Hepatocyte (in vitro differentiated cells): Measurements from ENCODE around the gene LMX1B. TPM values are rescaled to one million over a fixed set of nuclear protein-coding genes. Genes with fewer than 3 reads are reported as not detected.

Source experiments
- DNase-seq: peaks from one replicate; pipeline ENCODE4 v3.0.0-alpha.2; 2016; ENCODE audit warnings: low spot score
- H2AFZ ChIP-seq: fragments of 200-600 bp; sonication (generic); 2 replicates; pipeline ENCODE4 v1.6.0; 2016; ENCODE audit warnings: antibody characterized with exemption, mild to moderate bottlenecking
- H3K27ac ChIP-seq: fragments of 200-600 bp; sonication (generic); 2 replicates; pipeline ENCODE4 v1.5.1; 2016; ENCODE audit warnings: mild to moderate bottlenecking
- H3K27me3 ChIP-seq: fragments of 200-600 bp; sonication (generic); 2 replicates; pipeline ENCODE4 v1.6.1; 2016
- H3K36me3 ChIP-seq: fragments of 200-600 bp; sonication (generic); replicated peaks from 2 replicates; pipeline ENCODE4 v1.5.1; 2016; ENCODE audit warnings: low read depth; ENCODE audit not compliant: insufficient read depth
- H3K4me1 ChIP-seq: fragments of 200-600 bp; sonication (generic); 2 replicates; pipeline ENCODE4 v1.5.1; 2016; ENCODE audit warnings: mild to moderate bottlenecking, moderate library complexity; ENCODE audit not compliant: insufficient read depth
- H3K4me2 ChIP-seq: fragments of 200-600 bp; sonication (generic); 2 replicates; pipeline ENCODE4 v1.6.0; 2016
- H3K4me3 ChIP-seq: fragments of 200-600 bp; sonication (generic); 2 replicates; pipeline ENCODE4 v1.5.1; 2016; ENCODE audit warnings: mild to moderate bottlenecking
- H3K79me2 ChIP-seq: fragments of 200-600 bp; sonication (generic); 2 replicates; pipeline ENCODE4 v1.6.0; 2017; ENCODE audit warnings: mild to moderate bottlenecking
- H3K9me2 ChIP-seq: fragments of 200-600 bp; sonication (generic); replicated peaks from 2 replicates; pipeline ENCODE4 v1.6.0; 2017; ENCODE audit warnings: mild to moderate bottlenecking; ENCODE audit not compliant: insufficient read depth
- H3K9me3 ChIP-seq: fragments of 200-600 bp; sonication (generic); 2 replicates; pipeline ENCODE4 v1.5.1; 2016; ENCODE audit warnings: low read depth, mild to moderate bottlenecking
- H4K20me1 ChIP-seq: fragments of 200-600 bp; sonication (generic); 2 replicates; pipeline ENCODE4 v1.6.0; 2016; ENCODE audit warnings: mild to moderate bottlenecking; ENCODE audit not compliant: insufficient read depth, poor library complexity, severe bottlenecking
- EZH2 ChIP-seq: fragments of 200-600 bp; sonication (generic); IDR thresholded peaks from 2 replicates; pipeline ENCODE4 v1.6.1; 2016; ENCODE audit warnings: antibody characterized with exemption, mild to moderate bottlenecking, borderline replicate concordance
- EZH2phosphoT487 ChIP-seq: fragments of 200-600 bp; sonication (generic); IDR thresholded peaks from one replicate; pipeline ENCODE4 v1.6.1; 2018; ENCODE audit warnings: antibody characterized with exemption, mild to moderate bottlenecking, low read depth, moderate library complexity; ENCODE audit not compliant: unreplicated experiment, severe bottlenecking
- WGBS: methylation state at CpG from one replicate; pipeline ENCODE4 v1.1.6; 2016; ENCODE audit warnings: low lambda C conversion rate; ENCODE audit errors: missing lambda C conversion rate; 5-methylcytosine and 5-hydroxymethylcytosine counted together
- polyA plus RNA-seq: library from polyadenylated mRNA; unstranded; fragments of >200 nt; fragmentation: Nextera tagmentation; extraction: Ambion mirVana; gene quantifications from 2 replicates; pipeline ENCODE4 v1.2.1, GENCODE V29; 2016
- total RNA-seq: library from RNA; depleted of rRNA; stranded (reverse); fragments of >200 nt; gene quantifications from 2 replicates; pipeline ENCODE4 v1.2.3, GENCODE V29; 2014
- TF ChIP-seq, protein P1 (sequence below): fragments of 200-600 bp; sonication (generic); IDR thresholded peaks from 2 replicates; pipeline ENCODE4 v1.5.1; 2016; ENCODE audit warnings: antibody characterized with exemption, mild to moderate bottlenecking; ENCODE audit not compliant: poor library complexity

The LMX1B gene
- total and polyA plus RNA-seq, 2 experiments from 2014 or later: 0.16 TPM; not detected in 1

DNA sequence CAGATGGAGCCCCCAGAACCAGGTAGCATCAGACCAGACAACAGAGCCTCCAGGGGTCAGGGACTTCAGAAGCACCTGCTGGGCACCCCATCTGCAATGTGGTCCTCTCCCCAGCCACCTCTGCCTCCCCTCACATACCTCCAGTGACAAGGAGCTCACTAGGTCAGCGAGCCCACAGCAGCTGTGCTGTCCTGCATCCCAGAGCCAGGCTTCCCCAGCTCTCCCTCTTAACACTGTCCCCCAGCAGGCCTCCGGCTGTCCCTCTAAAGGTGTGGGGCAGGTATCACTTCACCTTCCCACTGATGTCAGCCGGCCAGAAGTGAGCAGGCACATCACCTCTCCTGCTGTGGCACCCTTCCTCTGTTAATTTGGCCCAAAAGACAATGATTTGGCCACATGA, 83.6 kb downstream of the LMX1B start:
- Histone ChIP-seq H3K27me3 (no peaks in the 10 kb centered on the region), H3K4me3 (no peak overlapping the region), H3K27ac (no peak overlapping the region), H4K20me1 (no peaks in the 10 kb centered on the region), H2AFZ (no peak overlapping the region), H3K9me3 (no peaks in the 10 kb centered on the region), H3K4me2 (no peak overlapping the region), H3K4me1 (no peaks in the 10 kb centered on the region), H3K36me3 (no peaks in the 10 kb centered on the region), H3K9me2 (no peaks in the 10 kb centered on the region), H3K79me2 (no peaks in the 10 kb centered on the region)
- 73% methylated on average over 3 of the region's 3 CpGs for WGBS
- no peak for DNase-seq
- TF ChIP-seq EZH2phosphoT487 (no peak), EZH2 (no peak)
- TF ChIP-seq, protein P1, sequence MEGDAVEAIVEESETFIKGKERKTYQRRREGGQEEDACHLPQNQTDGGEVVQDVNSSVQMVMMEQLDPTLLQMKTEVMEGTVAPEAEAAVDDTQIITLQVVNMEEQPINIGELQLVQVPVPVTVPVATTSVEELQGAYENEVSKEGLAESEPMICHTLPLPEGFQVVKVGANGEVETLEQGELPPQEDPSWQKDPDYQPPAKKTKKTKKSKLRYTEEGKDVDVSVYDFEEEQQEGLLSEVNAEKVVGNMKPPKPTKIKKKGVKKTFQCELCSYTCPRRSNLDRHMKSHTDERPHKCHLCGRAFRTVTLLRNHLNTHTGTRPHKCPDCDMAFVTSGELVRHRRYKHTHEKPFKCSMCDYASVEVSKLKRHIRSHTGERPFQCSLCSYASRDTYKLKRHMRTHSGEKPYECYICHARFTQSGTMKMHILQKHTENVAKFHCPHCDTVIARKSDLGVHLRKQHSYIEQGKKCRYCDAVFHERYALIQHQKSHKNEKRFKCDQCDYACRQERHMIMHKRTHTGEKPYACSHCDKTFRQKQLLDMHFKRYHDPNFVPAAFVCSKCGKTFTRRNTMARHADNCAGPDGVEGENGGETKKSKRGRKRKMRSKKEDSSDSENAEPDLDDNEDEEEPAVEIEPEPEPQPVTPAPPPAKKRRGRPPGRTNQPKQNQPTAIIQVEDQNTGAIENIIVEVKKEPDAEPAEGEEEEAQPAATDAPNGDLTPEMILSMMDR: no peak

DNA sequence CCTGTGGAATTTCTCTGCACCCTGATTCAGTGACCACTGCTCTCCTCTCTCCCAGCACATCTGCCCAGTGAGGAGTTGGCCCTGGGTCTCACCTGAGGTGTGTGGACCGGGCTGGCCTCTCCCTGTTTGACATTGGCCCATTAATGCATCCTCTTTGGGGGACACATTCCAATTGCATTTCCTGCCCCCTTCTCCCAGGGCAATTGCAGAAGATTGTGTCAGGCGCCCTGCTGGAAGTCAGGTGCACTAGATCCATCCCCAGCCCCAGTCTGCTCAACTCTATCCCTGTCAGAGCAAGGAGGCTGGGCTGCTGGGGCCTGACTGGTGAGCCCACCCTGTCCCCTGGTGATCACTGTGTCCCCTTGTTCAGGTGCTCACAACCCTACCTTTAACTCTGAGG, 84.5 kb downstream of the LMX1B start:
- Histone ChIP-seq H3K27ac (no peak overlapping the region), H3K27me3 (no peaks in the 10 kb centered on the region)

DNA sequence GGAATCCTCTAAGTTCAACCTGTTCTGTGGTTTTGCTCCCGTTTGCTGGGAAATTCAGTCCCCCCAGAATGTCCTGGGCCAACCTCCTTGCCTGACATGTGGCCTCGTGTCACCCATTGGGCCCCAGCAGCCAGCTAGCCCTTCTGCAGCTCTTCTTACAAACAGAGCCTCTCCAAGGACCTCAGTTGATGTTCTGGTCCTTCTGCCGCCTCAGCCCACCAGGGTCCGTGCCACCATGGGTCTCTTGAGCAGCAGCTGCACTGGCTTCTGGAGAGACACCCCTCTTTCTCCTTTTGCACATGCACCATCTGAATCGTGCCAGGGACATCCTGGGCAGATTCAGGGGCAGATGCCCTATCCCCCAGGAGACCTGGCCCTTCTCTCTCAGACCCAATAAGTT, 85.0 kb downstream of the LMX1B start:
- 76% methylated on average over 5 of the region's 5 CpGs for WGBS
- H2AFZ ChIP-seq: no peak overlapping the region
- H3K4me3 ChIP-seq: no peak overlapping the region
- no peaks in the 10 kb centered on the region for H3K27me3 ChIP-seq
- H3K4me2 ChIP-seq: no peak overlapping the region
- no peaks in the 10 kb centered on the region for H3K9me3 ChIP-seq
- H4K20me1 ChIP-seq: no peaks in the 10 kb centered on the region
- no peaks in the 10 kb centered on the region for H3K79me2 ChIP-seq
- H3K9me2 ChIP-seq: no peaks in the 10 kb centered on the region
- H3K27ac ChIP-seq: no peak overlapping the region
- no peak for DNase-seq
- TF ChIP-seq, protein P1: no peak
- no peak for TF ChIP-seq EZH2
- TF ChIP-seq EZH2phosphoT487: no peak
- no peaks in the 10 kb centered on the region for H3K4me1 ChIP-seq
- H3K36me3 ChIP-seq: no peaks in the 10 kb centered on the region

More for the DNA sequence above, 84.5 kb downstream of the LMX1B start:
- H4K20me1 ChIP-seq: no peaks in the 10 kb centered on the region
- WGBS: 79% methylated on average over 2 of the region's 2 CpGs
- no peak for TF ChIP-seq EZH2
- TF ChIP-seq, protein P1: no peak
- TF ChIP-seq EZH2phosphoT487: no peak
- no peak overlapping the region for H3K4me3 ChIP-seq
- H3K4me1 ChIP-seq: no peaks in the 10 kb centered on the region
- DNase-seq: no peak
- H2AFZ ChIP-seq: no peak overlapping the region
- H3K9me2 ChIP-seq: no peaks in the 10 kb centered on the region
- no peaks in the 10 kb centered on the region for H3K79me2 ChIP-seq
- no peaks in the 10 kb centered on the region for H3K36me3 ChIP-seq
- no peak overlapping the region for H3K4me2 ChIP-seq
- H3K9me3 ChIP-seq: no peaks in the 10 kb centered on the region

DNA sequence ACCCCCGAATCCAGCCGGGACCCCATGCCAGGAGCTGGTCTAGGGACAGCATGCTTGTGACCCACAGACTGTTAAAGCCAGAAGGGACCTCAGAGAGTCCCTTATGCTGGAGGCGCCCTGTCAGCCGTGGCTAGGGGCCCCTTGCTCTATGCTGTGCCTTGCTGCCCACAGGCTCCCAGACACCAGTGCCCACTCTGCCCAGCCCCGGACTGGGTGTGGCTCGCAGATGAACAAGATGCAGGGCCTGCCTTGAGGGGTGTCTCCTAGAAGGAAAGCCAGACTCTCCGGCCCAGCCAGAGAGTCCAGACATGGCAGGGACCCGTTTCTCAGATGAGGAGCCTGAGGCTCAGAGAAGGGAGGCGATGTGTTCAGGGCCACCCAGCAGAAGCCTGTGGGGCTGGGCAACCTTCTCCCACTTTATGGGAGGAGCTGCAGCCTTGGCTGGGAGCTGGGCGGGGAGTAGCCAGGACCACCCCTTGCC, 85.7 kb downstream of the LMX1B start:
- WGBS: 90% methylated on average over 10 of the region's 10 CpGs
- H3K79me2 ChIP-seq: no peaks in the 10 kb centered on the region
- TF ChIP-seq, protein P1: no peak
- no peak for TF ChIP-seq EZH2phosphoT487
- no peak for TF ChIP-seq EZH2

More for the DNA sequence above, 85.7 kb downstream of the LMX1B start:
- no peaks in the 10 kb centered on the region for H3K4me1 ChIP-seq
- no peaks in the 10 kb centered on the region for H3K9me3 ChIP-seq
- H2AFZ ChIP-seq: no peak overlapping the region
- no peak overlapping the region for H3K4me2 ChIP-seq
- no peaks in the 10 kb centered on the region for H4K20me1 ChIP-seq
- H3K27me3 ChIP-seq: no peaks in the 10 kb centered on the region
- H3K4me3 ChIP-seq: no peak overlapping the region
- H3K27ac ChIP-seq: no peak overlapping the region
- no peaks in the 10 kb centered on the region for H3K9me2 ChIP-seq
- no peak for DNase-seq
- H3K36me3 ChIP-seq: no peaks in the 10 kb centered on the region
